C4-2B (cell line): Measurements from ENCODE around the gene RHEB.

Experiments used
- ZFX ChIP-seq: fragments of 450-650 bp; IDR thresholded peaks from 2 replicates; pipeline ENCODE4 v1.6.1; 2017
- TF ChIP-seq, protein P1 (sequence below): fragments of 450-650 bp; conservative IDR thresholded peaks from 2 replicates; pipeline ENCODE4 v1.5.1; 2017; ENCODE audit warnings: mild to moderate bottlenecking

DNA sequence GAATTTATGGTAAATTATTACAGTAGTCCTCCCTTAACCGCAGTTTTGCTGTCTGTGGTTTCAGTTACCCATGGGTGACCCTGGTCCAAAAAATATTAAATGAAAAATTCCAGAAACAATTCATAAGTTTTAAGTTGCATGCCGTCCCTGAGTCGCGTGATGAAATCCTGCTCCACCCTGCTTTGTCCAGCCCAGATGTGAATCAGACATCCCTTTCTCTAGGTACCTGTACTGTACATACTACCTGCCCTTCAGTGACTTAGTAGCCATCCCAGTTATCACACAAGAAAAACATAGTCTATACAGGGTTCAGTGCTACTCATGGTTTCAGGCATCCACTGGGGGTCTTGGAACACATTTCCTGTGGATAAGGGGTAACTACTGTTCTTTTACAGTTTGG is 20.5 kb upstream of the RHEB start:
- TF ChIP-seq, protein P1, sequence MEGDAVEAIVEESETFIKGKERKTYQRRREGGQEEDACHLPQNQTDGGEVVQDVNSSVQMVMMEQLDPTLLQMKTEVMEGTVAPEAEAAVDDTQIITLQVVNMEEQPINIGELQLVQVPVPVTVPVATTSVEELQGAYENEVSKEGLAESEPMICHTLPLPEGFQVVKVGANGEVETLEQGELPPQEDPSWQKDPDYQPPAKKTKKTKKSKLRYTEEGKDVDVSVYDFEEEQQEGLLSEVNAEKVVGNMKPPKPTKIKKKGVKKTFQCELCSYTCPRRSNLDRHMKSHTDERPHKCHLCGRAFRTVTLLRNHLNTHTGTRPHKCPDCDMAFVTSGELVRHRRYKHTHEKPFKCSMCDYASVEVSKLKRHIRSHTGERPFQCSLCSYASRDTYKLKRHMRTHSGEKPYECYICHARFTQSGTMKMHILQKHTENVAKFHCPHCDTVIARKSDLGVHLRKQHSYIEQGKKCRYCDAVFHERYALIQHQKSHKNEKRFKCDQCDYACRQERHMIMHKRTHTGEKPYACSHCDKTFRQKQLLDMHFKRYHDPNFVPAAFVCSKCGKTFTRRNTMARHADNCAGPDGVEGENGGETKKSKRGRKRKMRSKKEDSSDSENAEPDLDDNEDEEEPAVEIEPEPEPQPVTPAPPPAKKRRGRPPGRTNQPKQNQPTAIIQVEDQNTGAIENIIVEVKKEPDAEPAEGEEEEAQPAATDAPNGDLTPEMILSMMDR, result no peak
- TF ChIP-seq ZFX, result no peak
